GM12874 (cell line): Measurements from ENCODE around the gene HOXB7.

Source experiments
- CTCF ChIP-seq: IDR thresholded peaks from 2 replicates; pipeline ENCODE4 v1.5.1; 2011; ENCODE audit warnings: low read depth, mild to moderate bottlenecking, control low read depth, low read length, moderate library complexity; ENCODE audit not compliant: insufficient read depth

The HOXB7 gene

GRCh38 chr17:48592057-48592514, 18.7 kb downstream of the HOXB7 start:
- no peak for TF ChIP-seq CTCF

GRCh38 chr17:48591255-48592056, 19.4 kb downstream of the HOXB7 start:
- TF ChIP-seq CTCF: no peak

- TF ChIP-seq CTCF: no peak
Observed at GRCh38 chr17:48590607-48591161, 20.1 kb downstream of the HOXB7 start.

- TF ChIP-seq CTCF: no peak
Observed at GRCh38 chr17:48589831-48590606, 20.8 kb downstream of the HOXB7 start, which contains the start of gene HOXB3. HOXB3 (minus strand) TSS chr17:48590241; CDS start chr17:48552474, 37,767 bp downstream.

- no peak for TF ChIP-seq CTCF
Observed at GRCh38 chr17:48589060-48589830, 21.6 kb downstream of the HOXB7 start.

- no peak for TF ChIP-seq CTCF
Observed at GRCh38 chr17:48588528-48588927, 22.3 kb downstream of the HOXB7 start.
